GM18867 (cell line): Measurements from ENCODE around the gene WDR74.

Source experiments
- ATAC-seq: cut with Tn5 transposase; IDR thresholded peaks from one replicate; pipeline ENCODE4 v1.9.1; 2021; ENCODE audit warnings: mild to moderate bottlenecking, moderate library complexity; ENCODE audit not compliant: unreplicated experiment

Gene WDR74

DNA sequence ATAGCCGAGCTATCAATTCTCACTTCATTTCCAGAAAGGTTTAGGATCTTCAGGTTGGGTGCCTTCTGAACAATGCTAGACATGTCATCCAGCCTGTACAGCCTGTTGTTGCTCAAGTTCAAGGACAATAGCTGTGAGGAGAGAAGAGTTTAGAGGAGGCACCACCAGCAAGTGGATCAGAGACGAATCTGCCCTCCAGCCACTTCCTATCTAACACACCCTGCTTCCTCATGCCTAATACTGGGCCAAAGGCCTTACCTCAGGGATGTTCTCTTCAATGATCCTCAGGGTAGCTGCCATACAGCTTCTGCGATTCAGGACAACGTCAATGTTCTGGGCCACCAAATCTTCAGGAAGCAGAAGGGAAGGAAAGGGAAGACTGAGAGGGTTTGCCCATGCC is 38.3 kb downstream of the WDR74 start:
- ATAC-seq, result no peak

DNA sequence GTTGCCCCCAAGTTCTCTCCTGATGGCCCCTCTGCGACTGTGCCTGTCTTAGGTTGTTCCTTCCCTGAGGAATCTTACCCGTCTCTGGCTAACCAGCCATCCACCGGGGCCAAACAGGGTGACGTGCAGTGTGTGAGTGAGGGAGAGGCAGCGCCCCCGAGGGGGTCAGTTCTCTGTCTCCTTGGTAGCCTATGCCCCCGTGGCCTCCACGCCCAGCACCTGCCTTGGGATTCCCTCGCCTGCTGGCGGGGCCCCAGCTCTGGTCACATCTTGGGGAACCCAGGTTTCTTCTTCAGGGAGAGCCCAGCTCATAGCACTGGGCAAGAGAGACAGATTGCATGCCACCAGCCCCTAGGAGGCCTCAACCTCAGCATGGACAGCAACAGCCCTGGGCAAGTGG is 39.9 kb downstream of the WDR74 start:
- ATAC-seq, result no peak

DNA sequence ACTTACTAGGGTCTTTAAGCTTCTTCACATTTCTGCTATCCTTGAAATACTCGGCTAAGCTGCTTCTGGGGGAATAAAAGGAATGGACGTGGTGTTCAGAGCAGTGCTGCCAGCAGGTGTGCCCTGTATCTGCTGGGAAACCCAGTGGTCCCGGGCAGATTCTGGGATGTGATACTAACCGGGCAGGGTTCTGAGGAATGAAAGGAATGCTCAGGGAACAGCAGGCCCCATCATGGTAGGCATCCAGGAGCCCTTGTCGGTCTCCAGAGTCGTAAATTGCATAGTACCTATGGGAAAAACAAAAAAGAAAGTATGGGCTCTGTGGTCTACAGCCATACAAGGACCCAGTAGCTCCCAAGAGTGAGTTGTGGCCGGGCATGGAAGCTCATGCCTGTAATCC is 43.1 kb downstream of the WDR74 start:
- no peak for ATAC-seq

DNA sequence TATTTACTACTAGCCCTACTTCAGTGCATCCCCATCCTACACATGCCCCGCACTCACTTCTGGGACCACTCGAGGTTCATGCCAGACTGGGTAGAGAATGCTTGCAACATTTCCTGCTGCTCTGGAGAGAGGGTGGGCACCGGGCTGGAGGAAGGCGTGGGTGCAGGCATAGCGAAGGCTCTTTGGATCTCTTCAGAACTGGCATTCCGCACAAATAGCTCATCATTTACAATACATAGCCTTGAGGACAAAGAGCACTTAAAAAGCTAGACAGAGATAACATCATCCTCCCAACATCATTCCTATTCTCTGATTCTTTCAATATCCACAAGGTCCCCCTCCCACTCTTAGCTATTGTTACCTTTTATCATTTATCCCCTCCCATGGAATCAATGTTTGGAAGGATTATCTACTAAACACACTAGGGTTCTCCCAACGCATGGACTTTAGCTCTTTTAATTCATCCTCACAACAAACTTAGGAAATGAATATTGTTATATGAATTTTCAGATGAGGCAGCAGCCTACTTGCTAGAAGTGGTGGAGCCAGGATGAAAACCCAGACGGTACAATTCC is 45.1 kb downstream of the WDR74 start:
- ATAC-seq, result no peak

DNA sequence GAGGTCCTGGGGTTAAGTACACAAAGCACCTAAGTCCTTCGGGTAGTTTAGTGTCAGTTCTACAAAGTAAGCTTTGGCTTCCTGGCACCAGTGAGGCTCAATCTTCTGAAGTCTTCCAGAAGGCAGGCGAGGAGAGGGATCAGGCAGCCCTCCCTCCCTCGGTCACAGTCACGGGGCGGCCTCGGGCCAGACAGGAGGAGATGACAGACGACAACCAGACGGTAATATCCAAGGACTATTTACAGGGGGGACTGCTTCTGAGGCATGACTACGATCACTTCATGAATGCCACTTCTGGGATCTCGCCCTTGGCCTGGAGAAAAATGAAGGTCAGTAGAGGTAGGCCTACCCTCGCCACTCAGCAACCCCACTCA is 47.2 kb downstream of the WDR74 start:
- peak; percentile 4 for ATAC-seq

DNA sequence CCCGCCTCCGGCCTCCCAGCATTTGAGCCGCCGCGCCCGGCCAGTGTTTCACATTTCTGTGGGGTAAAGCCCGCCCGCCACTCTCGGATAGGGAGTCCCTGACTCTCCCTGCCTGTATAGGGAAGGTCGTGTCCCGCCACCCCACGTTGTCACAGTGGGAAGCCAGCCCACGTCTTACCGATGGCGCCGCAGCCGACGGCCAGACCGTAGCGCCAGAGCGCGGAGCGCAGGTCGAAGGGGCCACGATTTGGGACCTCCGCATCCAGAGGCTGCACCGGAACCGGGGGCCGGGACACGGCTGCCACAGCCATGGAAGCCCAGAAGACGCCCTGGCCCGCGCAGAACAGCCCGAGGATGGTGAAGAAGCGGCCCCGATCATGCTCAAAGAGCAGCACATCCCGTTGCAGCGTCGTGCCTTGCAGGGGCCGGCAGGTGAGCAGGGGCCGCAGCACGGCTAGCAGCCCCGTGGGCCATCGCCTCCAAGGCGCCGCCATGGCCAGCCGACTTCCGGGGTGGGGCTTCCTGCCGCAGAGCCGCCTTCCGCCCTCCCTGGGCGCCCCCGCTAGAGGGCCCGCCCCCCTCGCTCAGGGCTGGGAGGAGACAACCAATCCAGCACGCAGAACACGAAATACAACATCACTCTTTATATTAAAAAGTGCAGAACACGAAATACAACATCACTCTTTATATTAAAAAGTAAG is 47.7 kb downstream of the WDR74 start, which contains the start of gene TMEM223:
Gene TMEM223, minus strand, starts transcription at position 506 of the 701 bp plus-strand sequence. Its CDS starts 12 bp downstream, at position 494.
- peak; percentile 76 for ATAC-seq

DNA sequence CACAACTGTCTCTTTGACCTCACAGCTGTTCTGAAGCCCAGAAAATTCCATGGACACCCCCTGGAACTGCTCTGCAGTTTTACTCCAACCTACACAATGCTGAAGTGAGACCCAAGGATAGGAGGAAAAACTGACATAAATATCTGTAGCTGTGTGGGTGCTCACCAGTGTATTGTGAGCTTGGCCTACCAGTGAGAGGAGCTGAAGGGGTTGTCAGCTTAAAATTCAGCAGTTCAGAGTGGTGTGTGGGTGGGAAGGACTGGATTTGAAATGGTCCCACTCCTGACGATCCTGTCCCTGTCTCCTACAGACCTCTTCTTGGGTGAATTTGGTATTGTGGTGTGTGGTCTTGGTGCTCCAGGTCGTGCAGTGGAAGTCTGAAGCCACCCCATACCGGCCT is 49.8 kb downstream of the WDR74 start:
- no peak for ATAC-seq

DNA sequence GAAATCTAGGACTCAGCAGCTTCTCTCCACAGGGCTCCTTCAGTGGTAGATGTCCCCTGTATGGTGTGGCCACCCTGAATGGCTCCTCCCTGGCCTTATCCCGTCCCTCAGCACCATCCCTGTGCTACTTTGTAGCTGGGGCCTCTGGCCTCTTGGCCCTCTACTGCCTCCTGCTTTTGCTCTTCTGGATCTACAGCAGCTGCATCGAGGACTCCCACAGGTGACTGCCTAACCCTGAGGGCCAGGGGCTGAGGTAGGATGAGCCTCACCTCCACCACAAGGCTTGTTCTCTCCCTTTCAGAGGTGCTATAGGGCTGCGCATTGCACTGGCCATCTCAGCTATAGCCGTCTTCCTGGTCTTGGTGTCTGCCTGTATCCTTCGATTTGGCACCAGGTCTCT is 50.4 kb downstream of the WDR74 start:
- ATAC-seq, result no peak

DNA sequence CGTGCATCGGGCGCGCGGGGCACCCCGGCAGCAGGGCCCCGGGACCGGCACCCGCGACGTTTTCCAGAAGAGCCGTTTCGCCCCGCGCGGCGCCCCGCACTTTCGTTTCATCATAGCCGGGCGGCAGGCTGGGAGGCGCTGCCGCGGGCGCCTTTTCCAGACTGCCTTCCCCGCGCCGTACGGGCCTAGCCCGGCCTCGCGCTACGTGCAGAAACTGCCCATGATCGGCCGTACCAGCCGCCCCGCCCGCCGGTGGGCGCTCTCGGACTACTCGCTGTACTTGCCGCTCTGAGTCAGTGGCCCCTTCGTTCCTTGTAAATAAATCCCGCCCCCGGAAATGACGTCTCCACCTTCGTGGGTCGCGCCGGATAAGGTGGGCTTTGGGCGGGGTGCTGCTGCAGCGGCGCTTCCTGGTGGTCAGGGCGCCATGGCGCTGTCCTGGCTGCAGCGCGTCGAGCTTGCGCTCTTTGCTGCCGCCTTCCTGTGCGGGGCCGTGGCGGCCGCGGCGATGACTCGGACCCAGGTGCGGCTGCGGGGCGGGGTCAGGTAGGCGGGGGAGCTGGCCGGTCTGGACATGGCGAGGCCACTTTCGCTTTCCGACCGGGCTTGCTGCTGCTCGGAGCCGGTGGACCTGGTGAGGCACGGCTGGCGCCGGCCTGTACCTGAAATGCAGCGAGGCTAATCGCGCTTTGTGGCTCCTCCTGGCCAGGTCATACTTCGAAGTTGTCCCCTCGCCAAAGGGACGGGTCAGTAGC is 52.2 kb downstream of the WDR74 start, which contains the start of gene TMEM179B:
Gene TMEM179B, plus strand, starts transcription at position 398 of the 755 bp plus-strand sequence. Its CDS starts 30 bp downstream, at position 428.
- peak; percentile 62 for ATAC-seq

DNA sequence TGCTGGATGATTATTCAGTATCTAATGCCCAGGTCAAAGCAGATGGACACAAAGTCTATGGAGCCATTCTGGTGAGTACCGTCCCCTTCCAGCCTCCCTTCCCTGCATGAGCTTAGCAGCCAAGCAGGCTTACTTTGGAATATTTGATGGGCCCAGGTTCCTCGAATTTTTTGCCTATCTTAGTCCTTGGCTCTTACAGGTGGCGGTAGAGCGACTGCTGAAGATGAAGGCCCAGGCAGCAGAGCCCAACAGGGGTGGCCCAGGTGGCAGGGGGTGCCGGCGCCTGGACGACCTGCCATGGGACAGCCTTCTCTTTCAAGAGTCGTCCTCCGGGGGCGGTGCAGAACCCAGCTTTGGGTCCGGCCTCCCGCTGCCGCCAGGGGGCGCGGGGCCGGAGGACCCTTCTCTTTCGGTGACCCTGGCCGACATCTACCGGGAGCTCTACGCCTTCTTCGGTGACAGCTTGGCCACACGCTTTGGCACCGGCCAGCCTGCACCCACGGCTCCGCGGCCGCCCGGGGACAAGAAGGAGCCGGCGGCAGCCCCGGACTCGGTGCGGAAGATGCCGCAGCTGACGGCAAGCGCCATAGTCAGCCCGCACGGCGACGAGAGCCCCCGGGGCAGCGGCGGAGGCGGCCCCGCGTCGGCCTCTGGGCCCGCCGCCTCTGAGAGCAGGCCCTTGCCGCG is 52.9 kb downstream of the WDR74 start:
- peak; percentile 66 for ATAC-seq
